IMR-90 (cell line): ENCODE measurements around the gene LFNG. TPM values are rescaled to one million over a fixed set of nuclear protein-coding genes. Genes with fewer than 3 reads are reported as not detected.

ENCODE experiments used
- ATAC-seq: fragments of 200-7000 bp; cut with Tn5 transposase; 2 replicates; pipeline ENCODE4 v1.9.1; 2020; ENCODE audit warnings: low read depth, mild to moderate bottlenecking, moderate library complexity
- BruUV-seq: library from RNA; stranded (reverse); fragments of 400-500 nt; replicated peaks from 2 replicates; lab custom pipeline; 2021; lab: Mats Ljungman, UMichigan
- CTCF ChIA-PET: fragments of 300-600 bp; formaldehyde crosslinking; extraction: SDS; loops from one replicate; lab custom pipeline; 2021; ENCODE audit warnings: antibody characterized with exemption; lab: Yijun Ruan, JAX
- POLR2A ChIA-PET: fragments of 300-600 bp; sonication (Branson Sonifier 250); formaldehyde crosslinking; loops from one replicate; lab custom pipeline; 2022; ENCODE audit warnings: antibody characterized with exemption; ENCODE audit not compliant: unreplicated experiment; lab: Charles Lee
- DNase-seq: peaks from one replicate; pipeline ENCODE4 v3.0.0; 2013
- H2AFZ ChIP-seq: replicated peaks from 2 replicates; pipeline ENCODE3; 2013; ENCODE audit warnings: low read length, mild to moderate bottlenecking; ENCODE audit not compliant: poor library complexity
- H2AK5ac ChIP-seq: 2 replicates; pipeline ENCODE4 v1.6.1; 2013; ENCODE audit warnings: low read depth, low read length, inconsistent platforms
- H2AK9ac ChIP-seq: replicated peaks from 2 replicates; pipeline ENCODE3; 2013; ENCODE audit warnings: mild to moderate bottlenecking, low read depth, low read length, moderate library complexity; ENCODE audit not compliant: poor library complexity
- H2BK120ac ChIP-seq: 2 replicates; pipeline ENCODE4 v1.6.1; 2013; ENCODE audit warnings: low read depth, low read length, inconsistent platforms
- H2BK15ac ChIP-seq: 3 replicates; pipeline ENCODE4 v1.6.1; 2013; ENCODE audit warnings: low read depth, low read length, inconsistent platforms
- H2BK20ac ChIP-seq: 2 replicates; pipeline ENCODE4 v1.6.1; 2013; ENCODE audit warnings: low read depth, mild to moderate bottlenecking, inconsistent platforms, low read length, moderate library complexity
- H2BK5ac ChIP-seq: 2 replicates; pipeline ENCODE4 v1.6.1; 2013; ENCODE audit warnings: mild to moderate bottlenecking, low read depth, low read length, inconsistent platforms; ENCODE audit not compliant: poor library complexity, severe bottlenecking
- H3K14ac ChIP-seq: replicated peaks from 2 replicates; pipeline ENCODE4 v1.6.1; 2013; ENCODE audit warnings: low read depth, low read length, inconsistent platforms
- H3K18ac ChIP-seq: 2 replicates; pipeline ENCODE4 v1.6.1; 2013; ENCODE audit warnings: low read depth, low read length, control low read depth
- H3K23ac ChIP-seq: 2 replicates; pipeline ENCODE4 v1.6.1; 2013; ENCODE audit warnings: low read depth, low read length, inconsistent platforms
- H3K27ac ChIP-seq: 2 replicates; pipeline ENCODE4 v1.5.1; 2013; ENCODE audit warnings: mild to moderate bottlenecking, control low read depth, low read length; ENCODE audit not compliant: insufficient read depth
- H3K27me3 ChIP-seq: 2 replicates; pipeline ENCODE4 v1.6.1; 2013; ENCODE audit warnings: low read length; ENCODE audit not compliant: control insufficient read depth, insufficient read depth
- H3K36me3 ChIP-seq: 2 replicates; pipeline ENCODE4 v1.6.1; 2013; ENCODE audit warnings: low read length, mixed read lengths; ENCODE audit not compliant: control insufficient read depth, insufficient read depth
- H3K4ac ChIP-seq: 2 replicates; pipeline ENCODE4 v1.6.1; 2013; ENCODE audit warnings: low read depth, low read length, inconsistent platforms
- H3K4me1 ChIP-seq: 2 replicates; pipeline ENCODE4 v1.6.1; 2013; ENCODE audit warnings: low read length, mixed read lengths; ENCODE audit not compliant: control insufficient read depth, insufficient read depth
- H3K4me2 ChIP-seq: 2 replicates; pipeline ENCODE4 v1.6.1; 2013; ENCODE audit warnings: low read depth, mild to moderate bottlenecking, control low read depth, low read length, moderate library complexity
- H3K4me3 ChIP-seq: 2 replicates; pipeline ENCODE4 v1.5.1; 2013; ENCODE audit warnings: low read depth, mild to moderate bottlenecking, control low read depth, low read length, moderate library complexity; ENCODE audit not compliant: insufficient read depth
- H3K56ac ChIP-seq: 2 replicates; pipeline ENCODE4 v1.6.1; 2013; ENCODE audit warnings: low read length, inconsistent platforms; ENCODE audit not compliant: insufficient read depth; ENCODE audit errors: extremely low read depth
- H3K79me1 ChIP-seq, 2 experiments: 2 replicates each; pipeline ENCODE4 v1.6.1; 2013; ENCODE audit warnings: low read length in 2 of 2, inconsistent platforms in 1 of 2, low read depth in 1 of 2
- H3K9ac ChIP-seq: 2 replicates; pipeline ENCODE4 v1.6.1; 2013; ENCODE audit warnings: low read depth, low read length, control low read depth
- H3K9me1 ChIP-seq: 2 replicates; pipeline ENCODE4 v1.6.1; 2013; ENCODE audit warnings: low read length, inconsistent platforms; ENCODE audit not compliant: insufficient read depth
- H3K9me3 ChIP-seq: 2 replicates; pipeline ENCODE4 v1.6.1; 2013; ENCODE audit warnings: low read length; ENCODE audit not compliant: control insufficient read depth, insufficient read depth
- H4K20me1 ChIP-seq: 2 replicates; pipeline ENCODE4 v1.6.1; 2013; ENCODE audit warnings: low read length, inconsistent platforms; ENCODE audit not compliant: insufficient read depth
- H4K5ac ChIP-seq: 2 replicates; pipeline ENCODE4 v1.6.1; 2013; ENCODE audit warnings: mild to moderate bottlenecking, low read depth, low read length, control low read depth
- H4K8ac ChIP-seq, 2 experiments: 2 replicates each; pipeline ENCODE4 v1.6.1; 2013; ENCODE audit warnings: low read depth in 2 of 2, low read length in 2 of 2, control low read depth in 1 of 2, inconsistent platforms in 1 of 2
- H4K91ac ChIP-seq: 2 replicates; pipeline ENCODE4 v1.6.1; 2013; ENCODE audit warnings: low read depth, low read length, inconsistent platforms; ENCODE audit not compliant: insufficient read depth
- FOS ChIP-seq: fragments of 150-350 bp; IDR thresholded peaks from 2 replicates; pipeline ENCODE4 v1.6.1; 2016; ENCODE audit warnings: low read depth, low read length
- SMC3 ChIP-seq: fragments of 150-350 bp; IDR thresholded peaks from 2 replicates; pipeline ENCODE4 v1.6.1; 2016; ENCODE audit warnings: low read depth, mild to moderate bottlenecking, antibody characterized with exemption, low read length, moderate library complexity
- WGBS, 2 experiments: methylation state at CpG; one replicate each; pipeline versions ENCODE4 v1.1.5 to v1.1.7; 2013; ENCODE audit warnings: missing lambda C conversion rate in 2 of 2; ENCODE audit not compliant: insufficient read length in 1 of 2; ENCODE audit errors: extremely low coverage in 2 of 2; 5-methylcytosine and 5-hydroxymethylcytosine counted together
- dilution Hi-C: fragments of 300-500 bp; cut with HindIII; formaldehyde crosslinking; loops from one replicate; pipeline ENCODE4 v1.14.3; 2018; ENCODE audit warnings: low sequenced_read_pairs; ENCODE audit not compliant: unreplicated experiment
- in situ Hi-C: fragments of 300-500 bp; cut with MboI; formaldehyde crosslinking; loops from 3 replicates; pipeline ENCODE4 v1.14.3; 2019; ENCODE audit warnings: low sequenced_read_pairs, inconsistent platforms, mixed read lengths
- intact Hi-C: fragments of 100-400 bp; cut with micrococcal nuclease; formaldehyde crosslinking; loops from 2 replicates; pipeline ENCODE4 v1.10.0; 2022
- polyA plus RNA-seq, 3 experiments: library from polyadenylated mRNA; depleted of rRNA; stranded (reverse); fragments of >200 nt; gene quantifications; 2 replicates each; pipeline ENCODE4 v1.2.3, GENCODE V29; 2012; ENCODE audit warnings: low replicate concordance in 1 of 3
- total RNA-seq: library from RNA; depleted of rRNA; stranded (reverse); fragments of >200 nt; gene quantifications from 2 replicates; pipeline ENCODE4 v1.2.3, GENCODE V29; 2012
- TF ChIP-seq, protein P1 (sequence below): fragments of 150-350 bp; IDR thresholded peaks from 2 replicates; pipeline ENCODE4 v1.6.1; 2017; ENCODE audit warnings: mild to moderate bottlenecking, antibody characterized with exemption, low read length, low read depth

The LFNG gene
- total and polyA plus RNA-seq, 2 of the 4 experiments (the other 2 are of a cell fraction): 1.8 to 5.1 TPM

DNA sequence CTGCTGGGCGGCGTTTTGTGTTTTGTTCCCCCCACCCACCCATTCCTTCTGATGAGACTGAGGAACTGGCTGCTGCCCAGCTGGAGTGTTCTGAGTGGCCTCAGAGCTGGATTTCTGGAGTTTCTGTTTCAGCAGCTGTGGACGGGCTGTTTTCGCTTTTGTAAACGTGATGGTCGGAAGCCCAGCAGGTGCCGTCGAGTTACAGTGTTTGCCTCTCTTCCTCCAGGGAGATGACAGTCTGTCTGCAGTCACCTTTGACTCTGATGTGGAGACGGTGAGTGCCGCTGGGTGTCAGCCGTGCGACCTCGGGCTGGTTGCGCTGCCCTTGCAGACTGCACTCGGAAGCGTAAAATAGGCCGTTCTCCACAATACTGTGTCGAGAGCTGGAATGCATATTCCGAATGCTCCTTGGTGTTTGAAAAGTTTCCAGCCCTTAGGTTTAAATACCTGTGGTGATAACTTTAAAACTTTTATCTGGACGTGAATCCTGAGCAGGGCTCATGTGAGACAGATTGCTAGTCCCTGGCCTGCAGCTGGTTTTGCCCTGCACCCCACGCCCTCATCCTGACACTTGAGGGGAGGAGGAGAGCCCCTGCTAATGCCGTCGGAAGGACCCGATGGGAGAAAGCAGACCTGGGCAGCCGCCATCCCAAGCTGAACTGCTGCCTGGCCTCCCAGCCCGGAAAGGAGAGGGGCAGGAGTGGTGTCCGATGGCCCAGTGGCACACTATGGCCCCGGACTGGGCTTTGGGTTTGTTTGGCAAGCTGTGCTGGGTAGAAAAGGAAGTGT is 47.5 kb downstream of the LFNG start:
- H3K4me2 ChIP-seq: no peak overlapping the region; the same call in 1 of the 2 replicates
- POLR2A ChIA-PET: no interaction called here
- TF ChIP-seq SMC3: no peak
- TF ChIP-seq, protein P1, sequence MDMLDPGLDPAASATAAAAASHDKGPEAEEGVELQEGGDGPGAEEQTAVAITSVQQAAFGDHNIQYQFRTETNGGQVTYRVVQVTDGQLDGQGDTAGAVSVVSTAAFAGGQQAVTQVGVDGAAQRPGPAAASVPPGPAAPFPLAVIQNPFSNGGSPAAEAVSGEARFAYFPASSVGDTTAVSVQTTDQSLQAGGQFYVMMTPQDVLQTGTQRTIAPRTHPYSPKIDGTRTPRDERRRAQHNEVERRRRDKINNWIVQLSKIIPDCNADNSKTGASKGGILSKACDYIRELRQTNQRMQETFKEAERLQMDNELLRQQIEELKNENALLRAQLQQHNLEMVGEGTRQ: no peak
- TF ChIP-seq FOS: no peak

More for the DNA sequence above, 47.5 kb downstream of the LFNG start:
- intact Hi-C loops: loop anchor here (5.0 kb wide), 1 partner anchor 590 kb away; no protein-coding TSS in a partner anchor
- no peak overlapping the region for H4K91ac ChIP-seq
- no peak overlapping the region for H2BK20ac ChIP-seq
- no peak overlapping the region for H2AK5ac ChIP-seq
- H3K56ac ChIP-seq: no peak overlapping the region
- H3K4ac ChIP-seq: no peak overlapping the region
- H3K27me3 ChIP-seq: no peaks in the 10 kb centered on the region
- no peak overlapping the region for H2BK5ac ChIP-seq
- H3K4me1 ChIP-seq: peaks cover 6% of the 10 kb centered on the region
- BruUV-seq: no TSS peak
- H3K9ac ChIP-seq: no peak overlapping the region
- H4K5ac ChIP-seq: no peak overlapping the region
- H2BK15ac ChIP-seq: no peak overlapping the region
- H3K27ac ChIP-seq: no peak overlapping the region
- H3K9me3 ChIP-seq: no peaks in the 10 kb centered on the region
- no peak overlapping the region for H2AFZ ChIP-seq
- no peak overlapping the region for H3K14ac ChIP-seq
- in situ Hi-C loops: no loop called here
- no peak overlapping the region for H2BK120ac ChIP-seq
- no peak overlapping the region for H2AK9ac ChIP-seq
- no peaks in the 10 kb centered on the region for H4K20me1 ChIP-seq
- ATAC-seq: no peak
- no peak overlapping the region for H3K4me3 ChIP-seq
- 68% methylated on average over 13 of the region's 28 CpGs; no CpG with 5 or more reads in 1 of the 2 experiments for WGBS, 2 experiments
- no peak overlapping the region for H3K18ac ChIP-seq
- H3K9me1 ChIP-seq: peaks cover 6% of the 10 kb centered on the region; the same call in 1 of the 2 replicates
- no peak overlapping the region for H4K8ac ChIP-seq
- H3K79me1 ChIP-seq: peaks cover 10 to 15% of the 10 kb centered on the region in 2 experiments; a peak in 1 of 4 replicates
- H3K23ac ChIP-seq: no peak overlapping the region
- CTCF ChIA-PET: interaction anchor here (0.9 kb wide), 1 partner anchor 141 kb away, joined by 4 read pairs; no protein-coding TSS in a partner anchor
- dilution Hi-C loops: no loop called here
- DNase-seq: no peak
- H3K36me3 ChIP-seq: no peaks in the 10 kb centered on the region
